Natural killer cell (primary cell): ENCODE data around the gene COL6A3. TPM values are rescaled to one million over a fixed set of nuclear protein-coding genes. Genes with fewer than 3 reads are reported as not detected.

Experiments used
- ATAC-seq, 3 donors: fragments of 150-1000 bp in 2 of 3; fragments of 200-7000 bp in 1 of 3; cut with Tn5 transposase; 1 replicate in 1 of 3; 2 replicates in 2 of 3; pipeline ENCODE4 v1.10.0; 2021; ENCODE audit warnings: mild to moderate bottlenecking in 2 of 3, moderate library complexity in 2 of 3
- DNase-seq, 2 donors: peaks; one replicate each; pipeline versions ENCODE4 v3.0.0 to v3.0.0-alpha.2; 2013 to 2021; ENCODE audit warnings: mixed read lengths in 1 of 2
- H3K27ac ChIP-seq: one replicate; pipeline ENCODE4 v1.5.1; 2013; ENCODE audit warnings: mild to moderate bottlenecking, low read length
- H3K27me3 ChIP-seq: one replicate; pipeline ENCODE4 v1.6.1; 2013; ENCODE audit warnings: low read length; ENCODE audit not compliant: control insufficient read depth, insufficient read depth
- H3K36me3 ChIP-seq: one replicate; pipeline ENCODE4 v1.6.1; 2013; ENCODE audit warnings: low read length; ENCODE audit not compliant: control insufficient read depth, insufficient read depth
- H3K4me1 ChIP-seq: one replicate; pipeline ENCODE4 v1.6.1; 2013; ENCODE audit warnings: low read length; ENCODE audit not compliant: control insufficient read depth, insufficient read depth
- H3K4me3 ChIP-seq: one replicate; pipeline ENCODE4 v1.5.1; 2013; ENCODE audit warnings: low read length
- H3K9me3 ChIP-seq: one replicate; pipeline ENCODE4 v1.6.1; 2013; ENCODE audit warnings: low read length; ENCODE audit not compliant: control insufficient read depth, insufficient read depth
- H3K27ac Mint-ChIP-seq, 2 donors: one replicate each; pipeline ENCODE4 v1.8.0; 2022; ENCODE audit warnings: mild to moderate bottlenecking in 2 of 2, mixed read lengths in 2 of 2, moderate library complexity in 1 of 2
- H3K27me3 Mint-ChIP-seq, 2 donors: one replicate each; pipeline ENCODE4 v1.8.0; 2022; ENCODE audit warnings: low read depth in 2 of 2, mixed read lengths in 2 of 2
- H3K36me3 Mint-ChIP-seq: one replicate; pipeline ENCODE4 v1.8.0; 2022; ENCODE audit warnings: mixed read lengths
- H3K4me1 Mint-ChIP-seq, 2 donors: one replicate each; pipeline ENCODE4 v1.8.0; 2022; ENCODE audit warnings: mixed read lengths in 2 of 2
- H3K4me3 Mint-ChIP-seq: one replicate; pipeline ENCODE4 v1.8.0; 2022; ENCODE audit warnings: mild to moderate bottlenecking, moderate library complexity, mixed read lengths
- H3K9me3 Mint-ChIP-seq, 2 donors: one replicate each; pipeline ENCODE4 v1.8.0; 2022; ENCODE audit warnings: mixed read lengths in 2 of 2
- WGBS: methylation state at CpG from one replicate; pipeline ENCODE4 v1.1.7; 2013; ENCODE audit warnings: missing lambda C conversion rate; ENCODE audit not compliant: insufficient coverage; 5-methylcytosine and 5-hydroxymethylcytosine counted together
- intact Hi-C: fragments of 100-400 bp; cut with micrococcal nuclease; formaldehyde crosslinking; loops from one replicate; pipeline ENCODE4 v1.14.2; 2022
- total RNA-seq, 4 donors: library from RNA; stranded (reverse); fragments of 120-200 nt in 1 of 4; gene quantifications; one replicate each; pipeline versions ENCODE4 v1.2.3 to v1.2.4, GENCODE V29; 2013 to 2022
- TF ChIP-seq, protein P1 (sequence below): fragments of 200-600 bp; IDR thresholded peaks from one replicate; pipeline ENCODE4 v1.8.0; 2022; ENCODE audit warnings: antibody characterized with exemption

The COL6A3 gene
- total RNA-seq, 3 donors from 2014 or later (not counting 1 experiment from before 2014, with no cell fraction given): 0.10 to 0.31 (median 0.29) TPM

DNA sequence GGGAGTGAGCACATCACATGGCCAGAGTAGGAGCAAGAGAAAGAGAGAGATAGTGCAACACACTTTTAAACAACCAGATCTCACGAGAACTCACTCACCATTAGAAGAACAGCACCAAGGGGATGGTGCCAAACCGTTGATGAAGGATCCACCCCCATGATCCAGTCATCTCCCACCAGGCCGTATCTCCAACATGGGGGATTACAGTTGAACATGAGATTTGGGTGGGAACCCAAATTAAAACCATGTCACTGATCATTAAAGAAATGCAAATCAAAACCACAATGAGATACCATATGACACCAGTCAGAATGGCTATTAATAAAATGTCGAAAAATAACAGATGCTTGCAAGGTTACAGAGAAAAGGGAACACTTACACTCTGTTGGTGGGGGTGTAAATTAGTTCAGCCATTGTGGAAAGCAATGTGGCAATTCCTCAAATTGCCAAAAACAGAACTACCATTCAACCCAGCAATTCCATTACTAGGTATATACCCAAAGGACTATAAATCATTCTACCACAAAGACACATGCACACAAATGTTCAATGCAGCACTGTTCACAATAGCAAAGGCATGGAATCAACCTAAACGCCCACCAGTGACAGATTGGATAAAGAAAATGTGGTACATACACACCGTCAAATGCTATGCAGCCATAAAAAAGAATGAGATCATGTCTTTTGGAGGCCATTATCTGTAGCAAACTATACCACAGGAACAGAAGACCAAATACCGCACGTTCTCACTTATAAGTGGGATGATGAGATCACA lies 137.1 kb downstream of the COL6A3 start:
- H3K36me3 ChIP-seq: no peaks in the 10 kb centered on the region
- intact Hi-C loops: no loop called here
- DNase-seq (no peak), ATAC-seq (no peak)
- H3K4me3 ChIP-seq: no peak overlapping the region
- Mint-ChIP-seq H3K4me1 (no peaks in the 10 kb centered on the region), H3K27ac (no peak overlapping the region), H3K27me3 (peaks cover 7 to 12% of the 10 kb centered on the region in 2 donors), H3K36me3 (no peaks in the 10 kb centered on the region), H3K9me3 (no peaks in the 10 kb centered on the region), H3K4me3 (no peak overlapping the region)
- no peaks in the 10 kb centered on the region for H3K9me3 ChIP-seq
- H3K27ac ChIP-seq: no peak overlapping the region
- no peaks in the 10 kb centered on the region for H3K4me1 ChIP-seq
- TF ChIP-seq, protein P1, sequence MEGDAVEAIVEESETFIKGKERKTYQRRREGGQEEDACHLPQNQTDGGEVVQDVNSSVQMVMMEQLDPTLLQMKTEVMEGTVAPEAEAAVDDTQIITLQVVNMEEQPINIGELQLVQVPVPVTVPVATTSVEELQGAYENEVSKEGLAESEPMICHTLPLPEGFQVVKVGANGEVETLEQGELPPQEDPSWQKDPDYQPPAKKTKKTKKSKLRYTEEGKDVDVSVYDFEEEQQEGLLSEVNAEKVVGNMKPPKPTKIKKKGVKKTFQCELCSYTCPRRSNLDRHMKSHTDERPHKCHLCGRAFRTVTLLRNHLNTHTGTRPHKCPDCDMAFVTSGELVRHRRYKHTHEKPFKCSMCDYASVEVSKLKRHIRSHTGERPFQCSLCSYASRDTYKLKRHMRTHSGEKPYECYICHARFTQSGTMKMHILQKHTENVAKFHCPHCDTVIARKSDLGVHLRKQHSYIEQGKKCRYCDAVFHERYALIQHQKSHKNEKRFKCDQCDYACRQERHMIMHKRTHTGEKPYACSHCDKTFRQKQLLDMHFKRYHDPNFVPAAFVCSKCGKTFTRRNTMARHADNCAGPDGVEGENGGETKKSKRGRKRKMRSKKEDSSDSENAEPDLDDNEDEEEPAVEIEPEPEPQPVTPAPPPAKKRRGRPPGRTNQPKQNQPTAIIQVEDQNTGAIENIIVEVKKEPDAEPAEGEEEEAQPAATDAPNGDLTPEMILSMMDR: no peak
- WGBS: 92% methylated on average over 5 of the region's 8 CpGs
- no peaks in the 10 kb centered on the region for H3K27me3 ChIP-seq

Other genes with a start within 250 kb of the COL6A3 start
- gene MLPH, start 73.1 kb upstream of the COL6A3 start, total RNA-seq: not detected
- gene PRLH, start 152.4 kb upstream of the COL6A3 start, total RNA-seq: not detected
- not detected for gene RAB17, start 176.6 kb upstream of the COL6A3 start, total RNA-seq
- 100 to 1,000 TPM; 163 to 207 (median 188) TPM for gene LRRFIP1, start 213.4 kb upstream of the COL6A3 start, total RNA-seq